Stimulated activated CD4-positive, alpha-beta T cell treated with anti-CD3 and anti-CD28 coated beads, Interleukin-1b, Interleukin-23, amount 100 ng/mL, for 1 hour (primary cell): ENCODE measurements around the gene TMEM208.

Experiments
- DNase-seq, 2 donors: peaks; one replicate each; pipeline ENCODE4 v3.0.0-alpha.2; 2020; ENCODE audit warnings: low read depth in 2 of 2

The TMEM208 gene

GRCh38 chr16:67209565-67209964, 17.4 kb upstream of the TMEM208 start:
- no peak for DNase-seq

DNA sequence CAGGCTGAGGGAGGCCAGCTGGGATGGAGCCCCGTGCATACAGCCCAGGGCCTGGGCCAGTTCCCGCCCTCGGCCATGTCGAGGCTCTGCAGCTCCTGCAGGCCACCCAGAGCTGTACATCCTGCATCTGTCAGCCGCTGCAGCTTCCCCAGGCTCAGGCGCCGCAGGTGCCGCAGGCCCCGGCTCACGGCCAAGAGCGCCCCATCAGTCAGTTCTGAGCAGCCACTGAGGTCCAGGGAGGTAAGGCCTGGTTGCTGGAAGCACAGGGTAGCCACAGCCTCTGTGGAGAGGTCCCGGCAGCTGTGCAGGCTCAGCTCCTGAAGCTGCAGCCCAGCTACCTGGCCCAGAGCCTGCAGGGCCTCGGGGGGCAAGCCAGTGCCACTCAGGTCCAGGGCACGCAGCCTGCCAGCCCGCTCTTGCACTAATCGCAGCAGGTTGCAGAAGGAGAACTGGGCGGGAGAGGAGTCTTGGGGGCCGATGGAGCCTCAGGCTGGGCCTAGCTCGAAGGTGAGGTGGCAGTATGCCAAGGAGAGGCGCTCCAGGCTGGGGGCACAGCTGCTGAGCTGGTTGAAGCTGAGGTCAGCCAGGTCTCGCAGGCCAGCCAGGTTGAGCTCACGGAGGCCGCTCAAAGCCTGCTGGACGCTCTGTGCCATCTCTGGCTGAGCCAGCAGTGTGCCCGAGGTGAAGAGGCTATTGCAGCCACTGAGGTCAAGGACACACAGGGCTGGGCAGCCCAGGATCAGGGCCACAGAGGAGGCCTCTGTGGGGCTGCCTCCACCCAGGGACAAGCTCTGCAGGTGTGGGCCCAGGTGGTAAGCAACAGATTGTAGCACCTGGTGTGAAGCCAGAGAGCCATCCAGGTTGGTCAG, 16.6 kb upstream of the TMEM208 start:
- no peak for DNase-seq

GRCh38 chr16:67211674-67212073, 15.3 kb upstream of the TMEM208 start:
- DNase-seq: no peak

DNA sequence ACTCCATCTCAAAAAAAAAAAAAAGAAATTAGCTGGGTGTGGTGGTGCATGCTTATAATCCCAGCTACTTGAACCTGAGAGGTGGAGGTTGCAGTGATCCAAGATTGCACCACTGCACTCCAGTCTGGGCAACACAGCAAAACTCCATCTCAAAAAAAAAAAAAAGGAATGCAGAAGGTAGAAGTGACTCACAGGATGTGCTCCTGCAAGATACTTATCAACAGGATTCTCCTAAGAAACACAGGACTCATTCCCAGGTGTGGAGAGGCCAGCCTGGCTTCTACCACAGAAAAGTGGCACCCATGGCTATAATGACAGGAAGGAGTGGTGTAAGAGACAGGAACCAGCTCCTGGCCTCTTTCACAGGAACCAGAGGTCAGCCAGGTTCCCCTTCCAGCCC, 14.2 kb upstream of the TMEM208 start:
- no peak for DNase-seq

DNA sequence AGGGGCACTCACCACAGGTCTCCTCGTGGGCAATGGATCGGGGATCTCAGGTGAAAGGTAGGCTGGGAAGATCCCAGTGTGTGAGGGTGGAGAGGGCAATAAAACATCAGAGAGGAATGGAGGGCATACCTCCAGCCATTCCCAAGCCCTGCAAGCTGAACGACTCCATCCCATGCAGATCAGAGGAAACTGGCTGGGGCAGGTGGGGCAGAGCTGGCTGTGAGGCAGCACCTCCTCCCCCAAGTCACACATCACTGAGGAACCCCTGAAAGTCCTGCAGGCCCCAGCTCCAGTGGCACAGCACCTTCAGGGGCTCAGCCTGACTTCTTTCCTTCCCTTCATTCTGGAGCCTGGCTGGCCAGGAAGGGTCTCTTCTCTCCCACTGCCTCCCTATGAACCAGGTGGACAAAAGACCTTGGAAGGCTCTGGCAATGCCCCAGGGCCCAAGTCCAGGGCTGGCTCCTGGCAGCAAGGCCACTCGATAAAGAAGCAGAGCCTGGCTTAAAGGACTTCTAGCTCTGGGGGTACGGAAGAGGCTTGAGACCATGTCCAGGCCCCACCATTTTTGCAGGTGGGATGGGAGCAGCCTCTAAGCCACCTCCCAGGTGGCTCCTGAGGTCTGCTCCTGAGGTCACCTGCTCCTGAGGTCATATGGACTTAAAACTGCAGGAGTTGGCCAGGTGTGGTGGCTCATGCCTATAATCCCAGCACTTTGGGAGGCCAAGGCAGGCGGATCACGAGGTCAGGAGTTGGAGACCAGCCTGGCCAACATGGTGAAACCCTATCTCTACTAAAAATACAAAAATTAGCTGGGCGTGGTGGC, 13.5 kb upstream of the TMEM208 start:
- no peak for DNase-seq

GRCh38 chr16:67215706-67216105, 11.2 kb upstream of the TMEM208 start:
- DNase-seq: no peak

GRCh38 chr16:67216612-67217490, 10.1 kb upstream of the TMEM208 start:
- no peak for DNase-seq

DNA sequence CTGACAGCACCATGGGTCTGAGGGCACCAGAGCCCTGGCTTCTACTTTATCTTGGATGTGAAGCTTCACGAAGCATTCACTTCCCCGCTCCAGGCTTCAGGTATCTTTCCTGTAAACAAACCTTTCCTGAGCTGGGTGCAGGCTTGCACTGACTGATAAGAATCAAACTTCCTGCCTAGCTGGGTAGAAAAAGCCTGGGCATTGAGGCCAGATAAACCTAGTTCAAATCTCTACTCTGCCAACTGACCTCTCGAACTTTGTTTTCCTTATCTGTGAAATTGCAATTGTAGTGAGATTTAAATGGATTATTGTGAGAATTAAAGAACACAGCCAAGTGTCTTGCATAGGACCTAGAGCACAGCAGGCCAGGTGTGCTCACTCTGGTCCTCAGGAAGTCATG, 2.9 kb upstream of the TMEM208 start:
- DNase-seq: no peak

GRCh38 chr16:67226295-67226803, 581 bp upstream of the TMEM208 start:
- DNase-seq: no peak

DNA sequence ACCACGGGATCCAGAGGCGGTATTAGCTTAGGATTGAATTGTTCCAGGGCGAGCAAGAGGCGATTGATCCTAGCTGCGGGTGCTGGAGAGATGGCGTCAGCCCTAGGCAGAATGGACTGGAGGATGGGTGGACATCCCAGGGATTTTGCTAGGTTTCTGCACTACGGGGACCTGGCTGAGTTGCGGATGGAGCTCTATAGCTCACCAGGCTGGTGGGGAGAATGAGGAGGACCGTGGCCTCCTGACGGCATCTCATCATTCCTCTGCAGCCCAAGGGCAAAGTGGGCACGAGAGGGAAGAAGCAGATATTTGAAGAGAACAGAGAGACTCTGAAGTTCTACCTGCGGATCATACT, 614 bp downstream of the TMEM208 start:
- DNase-seq: no peak

- no peak for DNase-seq
These were observed 1.3 kb downstream of the TMEM208 start for GRCh38 chr16:67228034-67228785.

DNA sequence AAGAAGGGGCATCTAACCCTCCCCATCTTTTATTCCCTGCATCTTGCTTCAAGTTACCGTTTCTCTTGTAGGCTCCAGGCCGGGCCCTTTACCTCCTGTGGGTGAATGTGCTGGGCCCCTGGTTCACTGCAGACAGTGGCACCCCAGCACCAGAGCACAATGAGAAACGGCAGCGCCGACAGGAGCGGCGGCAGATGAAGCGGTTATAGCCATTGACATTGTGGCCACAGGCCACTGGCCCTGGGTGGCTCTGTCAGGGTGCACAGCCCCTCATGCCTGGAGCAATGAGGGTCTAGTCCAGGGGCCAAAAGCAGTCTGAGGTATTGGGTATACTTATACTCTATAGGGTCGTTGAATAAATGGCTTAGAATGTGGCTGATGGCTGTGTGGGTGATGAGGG, 2.0 kb downstream of the TMEM208 start:
- no peak for DNase-seq

DNA sequence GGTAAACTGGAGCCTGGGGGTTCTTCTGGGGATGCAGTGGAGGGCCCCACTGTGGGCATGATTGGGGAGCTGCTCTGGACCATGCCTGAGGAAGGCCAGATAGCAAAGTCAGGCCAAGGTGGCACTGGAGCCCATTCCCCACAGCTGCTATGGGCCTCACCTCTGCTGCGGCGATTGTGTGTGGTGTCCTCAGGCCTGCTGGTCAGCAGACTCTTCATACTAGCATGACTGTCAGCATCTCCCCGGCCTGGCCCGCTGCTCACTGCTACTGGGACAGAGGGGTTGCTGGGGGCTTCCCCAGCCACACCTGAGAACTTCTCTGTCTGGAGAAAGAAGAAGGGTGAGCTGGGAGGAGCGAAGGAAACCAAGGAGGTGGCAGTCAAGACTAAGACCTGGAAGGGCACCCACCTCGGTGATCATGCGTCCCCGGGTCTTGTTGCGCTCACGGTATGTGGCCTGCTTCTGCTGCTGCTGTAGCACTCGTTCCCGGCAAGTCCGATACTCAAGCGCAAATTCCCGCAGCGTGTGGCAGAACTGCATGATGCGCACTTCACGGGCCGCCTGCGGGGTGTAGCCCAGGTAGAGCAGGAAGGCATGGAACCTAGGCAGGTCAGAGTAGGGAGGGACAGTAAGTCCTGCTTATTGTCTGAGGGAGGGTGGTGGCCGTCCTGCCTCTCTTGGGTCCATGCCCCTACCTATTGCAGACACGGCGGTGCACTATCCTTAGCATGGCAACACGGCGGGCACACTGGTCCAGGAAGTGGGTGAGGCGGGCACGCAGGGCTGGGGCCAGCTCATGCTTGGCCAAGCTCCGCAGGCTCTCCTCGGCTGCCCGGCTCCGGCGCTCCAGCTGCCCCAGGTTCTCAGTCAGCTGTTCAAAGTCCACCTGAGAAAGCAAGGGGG, 3.2 kb downstream of the TMEM208 start:
- no peak for DNase-seq

DNA sequence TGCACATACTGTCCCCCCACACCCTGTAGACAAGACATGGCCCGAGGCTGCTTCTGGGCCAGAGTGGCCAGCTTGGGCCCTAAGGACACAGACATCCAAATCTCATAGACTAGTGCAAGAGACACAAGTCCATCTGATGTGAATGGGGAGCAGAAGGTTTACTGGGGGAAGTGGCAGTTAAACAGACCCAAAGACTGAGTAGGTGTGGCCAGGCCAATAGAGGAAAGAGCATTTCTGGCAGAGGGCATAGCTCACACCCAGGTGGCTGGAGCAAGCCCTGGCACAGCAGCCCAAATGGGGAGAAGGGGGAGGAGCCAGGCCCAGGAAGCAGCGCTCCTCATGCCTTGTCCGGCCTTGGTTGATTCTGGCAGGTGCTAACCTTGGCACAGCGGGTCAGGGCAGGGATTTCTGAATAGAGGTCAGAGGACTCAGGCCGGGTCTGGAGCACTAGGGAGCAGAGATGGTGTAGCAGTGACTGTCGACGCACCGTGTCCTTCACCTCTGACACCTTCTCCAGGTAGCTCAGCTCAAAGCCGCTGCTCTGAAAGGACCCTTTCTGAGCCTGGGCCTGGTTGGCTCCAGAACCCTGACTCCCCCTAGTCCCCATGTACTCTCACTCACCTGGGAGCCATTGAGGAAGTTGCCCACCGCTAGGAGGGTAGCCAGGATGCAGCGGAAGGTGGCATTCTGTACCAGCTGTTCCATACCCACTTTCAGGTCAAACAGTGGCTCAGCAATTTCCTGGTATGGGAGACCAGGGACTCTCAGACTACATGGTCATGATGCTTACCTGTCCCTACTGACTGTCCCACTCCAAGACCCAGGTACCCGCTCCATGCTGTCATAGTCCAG, 4.1 kb downstream of the TMEM208 start:
- DNase-seq: no peak

DNA sequence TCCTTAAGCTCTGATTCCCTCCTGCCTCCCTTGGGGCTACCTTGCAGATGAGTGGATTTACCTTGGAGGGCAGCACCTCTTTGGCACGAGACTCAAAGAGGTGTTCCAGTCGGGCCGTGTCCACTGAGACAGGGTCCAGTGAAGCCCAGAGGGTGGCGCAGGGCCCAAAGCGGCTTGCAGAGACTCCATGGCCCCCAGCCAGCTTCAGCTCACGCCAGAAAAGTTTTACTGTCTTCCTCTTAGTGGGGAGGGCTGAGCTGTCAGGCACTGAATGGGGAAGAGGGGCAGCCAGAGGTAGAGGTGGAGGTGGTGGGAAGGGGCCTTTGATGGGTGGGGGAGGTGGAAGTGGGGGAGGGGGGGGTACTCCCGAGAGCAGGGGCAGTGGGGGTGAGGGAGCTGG, 6.7 kb downstream of the TMEM208 start:
- no peak for DNase-seq

DNA sequence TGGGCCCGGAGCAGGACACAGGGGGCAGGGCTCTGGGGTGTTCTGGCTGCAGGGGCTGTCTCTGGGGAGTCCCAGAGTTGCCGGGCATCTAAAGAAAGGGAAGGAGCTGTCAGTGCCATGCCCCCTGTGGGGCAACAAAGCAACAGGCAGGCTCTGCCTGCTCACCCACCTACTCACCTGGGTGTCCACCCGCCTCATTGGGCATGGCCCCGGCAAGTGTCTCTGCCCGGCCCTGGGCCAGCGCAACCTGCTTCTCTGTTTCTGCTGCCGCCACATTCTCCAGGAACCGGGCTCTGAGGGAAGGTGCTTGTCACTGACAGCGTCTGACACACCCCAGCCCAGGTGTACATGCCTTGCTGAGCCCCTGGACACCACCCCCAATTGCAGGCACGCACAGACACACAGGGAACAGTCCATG, 7.3 kb downstream of the TMEM208 start:
- DNase-seq: no peak

GRCh38 chr16:67235816-67236562, 9.1 kb downstream of the TMEM208 start:
- no peak for DNase-seq
